Choroid plexus epithelial cell (primary cell): ENCODE data around the gene MGST3.
"Not testable (repeated sequence)": the region's sequence is repeated elsewhere in the genome, so short reads cannot be mapped to it uniquely, and the experiment has no call there.

Experiments
- DNase-seq: peaks from one replicate; pipeline ENCODE4 v3.0.0-alpha.2; 2010; ENCODE audit warnings: low read depth
- H3K4me3 ChIP-seq: 2 replicates; pipeline ENCODE4 v1.5.1; 2011; ENCODE audit warnings: low read depth, mild to moderate bottlenecking, control low read depth, low read length, moderate library complexity
- TF ChIP-seq, protein P1 (sequence below): conservative IDR thresholded peaks from 2 replicates; pipeline ENCODE4 v1.5.1; 2011; ENCODE audit warnings: low read depth, mild to moderate bottlenecking, control low read depth, inconsistent platforms, low read length, moderate library complexity

Gene MGST3

DNA sequence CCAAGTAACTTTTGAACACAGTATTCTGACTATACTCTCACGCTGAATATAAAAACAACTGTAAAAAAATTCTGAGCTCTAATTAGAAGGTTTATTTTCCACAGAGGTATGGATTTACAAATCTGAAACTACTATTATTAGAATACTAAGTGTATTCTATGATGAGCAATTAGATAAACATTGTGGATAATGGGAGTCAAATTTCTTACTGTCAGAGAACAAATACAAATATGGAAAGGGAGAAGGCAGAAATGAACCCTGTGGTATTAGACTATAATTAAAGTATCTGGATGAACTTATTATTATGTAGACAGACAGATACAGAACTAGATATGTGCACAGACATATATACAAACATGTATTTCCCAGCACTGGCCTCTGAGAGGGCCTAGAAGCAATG lies 44.8 kb downstream of the MGST3 start:
- DNase-seq: no peak
- no peak overlapping the region for H3K4me3 ChIP-seq
- TF ChIP-seq, protein P1, sequence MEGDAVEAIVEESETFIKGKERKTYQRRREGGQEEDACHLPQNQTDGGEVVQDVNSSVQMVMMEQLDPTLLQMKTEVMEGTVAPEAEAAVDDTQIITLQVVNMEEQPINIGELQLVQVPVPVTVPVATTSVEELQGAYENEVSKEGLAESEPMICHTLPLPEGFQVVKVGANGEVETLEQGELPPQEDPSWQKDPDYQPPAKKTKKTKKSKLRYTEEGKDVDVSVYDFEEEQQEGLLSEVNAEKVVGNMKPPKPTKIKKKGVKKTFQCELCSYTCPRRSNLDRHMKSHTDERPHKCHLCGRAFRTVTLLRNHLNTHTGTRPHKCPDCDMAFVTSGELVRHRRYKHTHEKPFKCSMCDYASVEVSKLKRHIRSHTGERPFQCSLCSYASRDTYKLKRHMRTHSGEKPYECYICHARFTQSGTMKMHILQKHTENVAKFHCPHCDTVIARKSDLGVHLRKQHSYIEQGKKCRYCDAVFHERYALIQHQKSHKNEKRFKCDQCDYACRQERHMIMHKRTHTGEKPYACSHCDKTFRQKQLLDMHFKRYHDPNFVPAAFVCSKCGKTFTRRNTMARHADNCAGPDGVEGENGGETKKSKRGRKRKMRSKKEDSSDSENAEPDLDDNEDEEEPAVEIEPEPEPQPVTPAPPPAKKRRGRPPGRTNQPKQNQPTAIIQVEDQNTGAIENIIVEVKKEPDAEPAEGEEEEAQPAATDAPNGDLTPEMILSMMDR: no peak

DNA sequence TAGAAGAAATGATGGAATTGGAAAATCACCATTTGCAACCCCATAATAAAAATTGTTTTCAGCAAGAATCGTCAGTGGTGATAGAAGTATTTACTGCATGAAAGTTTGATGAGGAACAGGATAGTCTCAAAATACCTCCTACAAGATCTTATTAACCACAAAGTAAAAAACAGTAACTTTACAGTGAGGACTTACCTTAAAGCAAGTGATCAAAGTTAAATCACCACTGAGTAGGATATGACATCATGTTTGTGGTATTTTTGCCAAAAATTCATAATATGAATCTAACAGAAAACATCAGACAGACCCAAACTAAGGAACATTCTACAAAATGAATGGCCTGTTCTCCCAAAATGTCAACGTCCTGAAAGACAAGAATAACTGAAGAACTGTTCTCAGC lies 47.5 kb downstream of the MGST3 start:
- TF ChIP-seq, protein P1: no peak
- no peak for DNase-seq
- H3K4me3 ChIP-seq: no peak overlapping the region

DNA sequence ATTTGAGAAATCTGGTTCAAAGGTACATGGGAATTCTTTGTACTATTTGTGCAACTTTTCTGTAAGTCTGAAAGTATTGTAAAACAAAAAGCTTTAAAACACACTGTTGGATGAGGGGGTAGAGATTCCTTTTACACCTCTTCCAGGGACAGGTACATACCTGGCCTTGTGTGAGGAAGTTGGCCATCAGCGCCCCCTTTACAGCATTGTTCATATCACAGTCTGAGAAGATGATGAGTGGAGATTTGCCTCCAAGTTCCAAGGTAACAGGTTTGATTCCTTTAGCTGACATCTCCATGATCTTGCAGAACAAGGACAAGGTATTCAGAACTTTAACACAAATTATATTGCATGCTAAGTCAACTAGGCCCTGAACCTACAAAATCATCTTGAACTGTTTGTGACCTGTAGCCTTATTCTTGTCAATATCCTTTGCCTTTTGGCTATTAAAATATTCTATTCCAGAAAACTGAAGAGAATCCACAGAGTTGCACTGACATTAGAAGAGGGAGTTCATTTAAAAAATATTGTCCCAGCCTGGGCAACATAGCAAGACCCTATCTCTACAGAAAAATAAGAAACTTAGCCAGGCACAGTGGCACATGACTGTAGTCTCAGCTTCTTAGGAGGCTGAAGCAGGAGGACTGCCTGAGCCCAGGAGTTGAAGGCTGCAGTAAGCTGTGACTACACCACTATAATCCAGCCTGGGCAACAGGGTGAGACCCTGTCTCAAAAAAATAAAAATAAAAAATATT lies 48.4 kb downstream of the MGST3 start:
- TF ChIP-seq, protein P1: no peak
- no peak overlapping the region for H3K4me3 ChIP-seq
- DNase-seq: no peak

DNA sequence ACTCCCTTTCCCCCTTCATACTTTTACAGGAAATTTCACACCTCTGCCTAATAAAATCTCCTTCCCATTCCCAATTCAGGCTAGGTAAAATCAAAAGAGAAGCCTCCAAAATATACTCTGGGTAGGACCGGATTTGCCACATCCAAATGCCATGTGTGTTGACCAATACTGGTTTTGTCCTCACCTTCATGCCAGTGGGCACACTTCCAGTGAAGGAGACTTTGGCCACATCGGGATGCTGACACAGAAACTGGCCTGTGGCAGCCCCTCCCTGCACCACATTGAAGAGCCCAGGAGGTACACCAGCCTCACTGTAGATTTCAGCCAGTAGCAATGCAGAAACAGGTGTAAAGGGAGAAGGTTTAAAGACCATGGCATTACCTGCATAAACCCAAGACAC lies 49.3 kb downstream of the MGST3 start:
- TF ChIP-seq, protein P1: no peak
- no peak for DNase-seq
- no peak overlapping the region for H3K4me3 ChIP-seq

DNA sequence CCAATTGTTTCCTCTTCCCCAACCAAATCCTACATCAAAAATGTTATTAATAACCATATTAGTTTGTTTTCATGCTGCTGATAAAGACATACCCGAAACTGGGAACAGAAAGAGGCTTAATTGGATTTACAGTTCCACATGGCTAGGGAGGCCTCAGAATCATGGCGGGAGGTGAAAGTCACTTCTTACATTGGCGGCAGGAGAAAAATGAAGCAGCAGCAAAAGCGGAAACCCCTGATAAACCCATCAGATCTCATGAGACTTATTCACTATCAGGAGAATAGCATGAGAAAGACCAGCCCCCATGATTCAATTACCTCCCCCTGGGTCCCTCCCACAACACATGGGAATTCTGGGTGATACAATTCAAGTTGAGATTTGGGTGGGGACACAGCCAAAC lies 49.7 kb downstream of the MGST3 start:
- not testable (repeated sequence) for DNase-seq, H3K4me3 ChIP-seq

DNA sequence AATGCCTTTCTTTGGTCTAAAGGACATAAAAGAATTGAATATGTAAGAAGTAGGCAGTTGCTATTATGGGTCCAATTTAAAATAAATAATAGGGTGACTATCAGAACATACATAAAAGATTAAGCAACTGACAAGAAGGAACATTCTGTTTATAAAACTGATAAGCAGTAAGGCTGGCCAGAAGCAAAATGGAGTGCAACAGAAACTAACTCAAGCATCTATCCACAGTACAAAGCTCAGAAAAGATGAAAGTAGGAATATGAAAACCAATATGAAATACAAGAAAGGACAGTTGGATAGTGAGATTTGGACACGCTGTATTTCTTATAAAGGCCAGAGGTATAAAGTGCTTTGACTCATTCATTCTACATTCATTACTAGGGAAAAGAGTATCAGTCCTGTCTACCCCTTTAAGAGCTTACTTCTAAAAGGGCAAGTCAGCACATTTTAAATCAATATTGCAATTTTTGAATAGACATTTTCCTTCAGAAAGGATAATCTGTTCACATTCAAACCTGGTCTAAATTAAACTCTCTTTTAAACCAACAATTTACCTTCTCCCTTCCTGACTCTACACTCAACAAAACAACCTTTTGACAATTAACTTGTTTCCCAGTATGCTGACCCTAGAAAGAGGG lies 52.9 kb downstream of the MGST3 start:
- no peak overlapping the region for H3K4me3 ChIP-seq
- TF ChIP-seq, protein P1: no peak
- DNase-seq: peak; percentile 26

DNA sequence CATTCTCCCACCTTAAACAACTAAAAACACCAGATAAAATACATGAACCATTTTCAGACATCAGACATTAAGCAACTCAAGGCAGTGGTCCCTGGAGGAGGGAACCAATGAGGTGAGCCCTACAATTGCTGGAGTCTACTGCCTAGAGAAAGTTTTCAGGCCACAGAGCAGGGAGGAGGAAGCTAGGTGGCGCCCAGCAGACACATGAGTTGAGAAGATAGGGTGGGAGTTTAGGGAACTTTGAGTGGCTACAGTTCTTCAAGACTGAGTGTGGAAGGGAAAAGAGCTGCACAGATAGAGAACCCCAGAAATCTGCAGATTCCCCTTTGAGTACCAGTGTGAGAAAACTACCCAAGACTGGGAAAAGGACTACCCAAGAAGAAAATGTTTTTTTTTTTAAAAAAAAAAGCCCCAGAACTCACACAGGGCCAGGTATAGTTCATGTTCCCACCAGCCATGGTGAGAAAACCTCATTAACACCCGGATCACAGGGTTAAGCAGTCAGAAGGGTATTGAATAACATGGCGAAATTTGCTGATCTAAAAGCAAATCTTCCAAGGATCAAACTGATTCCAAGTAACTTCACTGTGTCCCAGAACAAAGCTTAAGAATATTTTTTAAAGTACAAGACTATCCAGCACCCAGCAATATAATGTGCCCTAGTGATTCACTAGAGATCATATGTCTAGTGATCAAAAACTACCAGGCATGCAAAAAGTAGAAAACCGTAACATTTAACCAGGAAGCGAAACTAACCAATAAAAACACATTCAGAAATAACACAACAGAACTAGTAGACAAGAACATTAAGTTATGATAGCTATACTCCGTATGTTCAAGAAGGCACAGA lies 55.3 kb downstream of the MGST3 start:
- DNase-seq: no peak
- TF ChIP-seq, protein P1: peak; percentile 42

More for the DNA sequence above, 55.3 kb downstream of the MGST3 start:
- no peak overlapping the region for H3K4me3 ChIP-seq
